CD14-positive monocyte (primary cell): ENCODE results near the gene CA6. TPM values are rescaled to one million over a fixed set of nuclear protein-coding genes. Genes with fewer than 3 reads are reported as not detected.
A peak's percentile ranks its signal among the peaks of the same experiment; 100 is the strongest.

Experiments used
- DNase-seq, 3 donors: peaks; one replicate each; pipeline ENCODE4 v3.0.0-alpha.2; 2011 to 2022
- H2AFZ ChIP-seq: 2 replicates; pipeline ENCODE4 v1.6.0; 2012; ENCODE audit warnings: mild to moderate bottlenecking, low read depth, low read length, inconsistent platforms; ENCODE audit not compliant: insufficient read depth, poor library complexity, severe bottlenecking
- H3K27ac ChIP-seq, 2 donors: 1 replicate in 1 of 2; 2 replicates in 1 of 2; pipeline ENCODE4 v1.5.1; 2012 to 2013; ENCODE audit warnings: low read length in 2 of 2, control low read depth in 1 of 2, inconsistent platforms in 1 of 2, low read depth in 1 of 2, mild to moderate bottlenecking in 1 of 2
- H3K27me3 ChIP-seq, 2 donors: one replicate each; pipeline versions ENCODE4 v1.6.0 to v1.6.1; 2011 to 2013; ENCODE audit warnings: low read length in 2 of 2; ENCODE audit not compliant: control insufficient read depth in 2 of 2, insufficient read depth in 2 of 2
- H3K36me3 ChIP-seq, 2 donors: replicated peaks in 1 of 2; 1 replicate in 1 of 2; 2 replicates in 1 of 2; pipeline versions ENCODE4 v1.5.1 to v1.6.1; 2012 to 2013; ENCODE audit warnings: low read length in 2 of 2, control low read depth in 1 of 2, inconsistent platforms in 1 of 2, mild to moderate bottlenecking in 1 of 2; ENCODE audit not compliant: insufficient read depth in 2 of 2, control insufficient read depth in 1 of 2
- H3K4me1 ChIP-seq, 2 donors: 1 replicate in 1 of 2; 2 replicates in 1 of 2; pipeline versions ENCODE4 v1.5.1 to v1.6.1; 2012 to 2013; ENCODE audit warnings: low read length in 2 of 2, control low read depth in 1 of 2, inconsistent platforms in 1 of 2, mild to moderate bottlenecking in 1 of 2, moderate library complexity in 1 of 2; ENCODE audit not compliant: insufficient read depth in 2 of 2, control insufficient read depth in 1 of 2
- H3K4me2 ChIP-seq: replicated peaks from 2 replicates; pipeline ENCODE3; 2012; ENCODE audit warnings: low read length, moderate library complexity, mild to moderate bottlenecking; ENCODE audit not compliant: poor library complexity, severe bottlenecking; ENCODE audit errors: extremely low read depth
- H3K4me3 ChIP-seq, 3 experiments: fragments of 200-600 bp in 1 of 3; sonication (generic) in 1 of 3; replicated peaks in 1 of 3; 1 replicate in 2 of 3; 2 replicates in 1 of 3; pipeline ENCODE4 v1.5.1; 2011 to 2013; ENCODE audit warnings: low read length in 3 of 3, mild to moderate bottlenecking in 3 of 3, control low read depth in 2 of 3, low read depth in 2 of 3, inconsistent platforms in 1 of 3, moderate library complexity in 1 of 3
- H3K79me2 ChIP-seq: 2 replicates; pipeline ENCODE4 v1.6.0; 2012; ENCODE audit warnings: mild to moderate bottlenecking, control low read depth, inconsistent platforms, low read length, moderate library complexity; ENCODE audit not compliant: insufficient read depth
- H3K9ac ChIP-seq: 2 replicates; pipeline ENCODE4 v1.6.0; 2017; ENCODE audit warnings: low read length, mild to moderate bottlenecking; ENCODE audit not compliant: insufficient read depth, poor library complexity, severe bottlenecking
- H3K9me3 ChIP-seq, 2 donors: replicated peaks in 1 of 2; 1 replicate in 1 of 2; 2 replicates in 1 of 2; pipeline versions ENCODE4 v1.5.1 to v1.6.1; 2012 to 2013; ENCODE audit warnings: low read length in 2 of 2, control low read depth in 1 of 2; ENCODE audit not compliant: control insufficient read depth in 1 of 2, insufficient read depth in 1 of 2
- H4K20me1 ChIP-seq: 2 replicates; pipeline ENCODE4 v1.6.0; 2012; ENCODE audit warnings: mild to moderate bottlenecking, low read length, control low read depth, moderate library complexity; ENCODE audit not compliant: insufficient read depth
- H3K27ac Mint-ChIP-seq, 7 donors: one replicate each; pipeline ENCODE4 v1.8.0; 2020; ENCODE audit warnings: mild to moderate bottlenecking in 7 of 7, mixed read lengths in 7 of 7, moderate library complexity in 6 of 7, inconsistent platforms in 2 of 7
- H3K27me3 Mint-ChIP-seq, 3 donors: one replicate each; pipeline ENCODE4 v1.8.0; 2021 to 2022; ENCODE audit warnings: low read depth in 3 of 3, mild to moderate bottlenecking in 3 of 3, mixed read lengths in 3 of 3, moderate library complexity in 3 of 3, inconsistent platforms in 1 of 3
- H3K36me3 Mint-ChIP-seq, 2 donors: one replicate each; pipeline ENCODE4 v1.8.0; 2020; ENCODE audit warnings: mixed read lengths in 2 of 2, inconsistent platforms in 1 of 2, mild to moderate bottlenecking in 1 of 2
- H3K4me1 Mint-ChIP-seq: one replicate; pipeline ENCODE4 v1.8.0; 2020; ENCODE audit warnings: mild to moderate bottlenecking, mixed read lengths
- H3K4me3 Mint-ChIP-seq, 2 donors: one replicate each; pipeline ENCODE4 v1.8.0; 2020; ENCODE audit warnings: mild to moderate bottlenecking in 2 of 2, mixed read lengths in 2 of 2, moderate library complexity in 1 of 2
- H3K9me3 Mint-ChIP-seq, 7 donors: one replicate each; pipeline ENCODE4 v1.8.0; 2020 to 2022; ENCODE audit warnings: mixed read lengths in 7 of 7, mild to moderate bottlenecking in 6 of 7, moderate library complexity in 6 of 7, inconsistent platforms in 2 of 7
- CTCF ChIP-seq: fragments of 200-600 bp; IDR thresholded peaks from one replicate; pipeline ENCODE4 v1.8.0; 2022; ENCODE audit warnings: antibody characterized with exemption, mild to moderate bottlenecking
- WGBS: methylation state at CpG from one replicate; pipeline ENCODE4 v1.1.5; 2013; ENCODE audit warnings: missing lambda C conversion rate; ENCODE audit not compliant: insufficient coverage; 5-methylcytosine and 5-hydroxymethylcytosine counted together
- intact Hi-C, 2 donors: fragments of 100-400 bp; cut with micrococcal nuclease; formaldehyde crosslinking; loops; one replicate each; pipeline versions ENCODE4 v1.15.0 to v1.15.1; 2023
- polyA plus RNA-seq, 3 donors: library from polyadenylated mRNA; depleted of rRNA in 1 of 3; unstranded in 2 of 3; stranded (reverse) in 1 of 3; fragments of 300-500 nt in 2 of 3; fragments of >200 nt in 1 of 3; fragmentation: Illumina TruSeq in 2 of 3; gene quantifications; 1 replicate in 2 of 3; 2 replicates in 1 of 3; pipeline ENCODE4 v1.2.3, GENCODE V29; 2012 to 2021

The CA6 gene
- polyA plus RNA-seq, 3 donors = not detected

DNA sequence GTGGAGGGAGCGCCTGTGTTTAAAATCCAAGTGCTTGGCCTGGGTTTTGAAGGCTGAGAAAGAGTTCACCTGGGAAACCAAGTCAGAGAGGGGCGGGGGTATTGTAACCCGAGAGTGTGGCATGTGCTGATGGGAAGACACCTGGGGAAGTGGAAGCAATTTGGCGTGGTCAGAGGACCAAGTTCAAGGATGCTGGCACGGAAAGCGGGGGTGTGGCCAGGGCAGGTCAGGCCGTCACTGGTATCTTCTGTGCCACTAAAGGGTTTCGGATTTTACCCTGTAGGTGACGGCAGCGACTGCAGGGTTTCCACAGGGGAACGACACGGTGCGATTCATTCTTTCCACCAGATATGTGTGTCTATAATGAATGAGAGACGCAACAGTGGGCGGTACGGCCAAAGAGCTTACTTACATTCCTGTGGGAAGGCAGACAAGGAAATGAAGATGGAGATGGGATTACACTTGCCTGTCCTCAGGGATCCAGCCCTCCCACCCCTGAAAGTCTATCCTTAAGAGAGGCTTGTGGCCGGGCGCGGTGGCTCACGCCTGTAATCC lies 31.3 kb downstream of the CA6 start:
- peaks cover 7% of the 10 kb centered on the region for H3K4me1 Mint-ChIP-seq
- 94% methylated on average over 20 of the region's 20 CpGs for WGBS

DNA sequence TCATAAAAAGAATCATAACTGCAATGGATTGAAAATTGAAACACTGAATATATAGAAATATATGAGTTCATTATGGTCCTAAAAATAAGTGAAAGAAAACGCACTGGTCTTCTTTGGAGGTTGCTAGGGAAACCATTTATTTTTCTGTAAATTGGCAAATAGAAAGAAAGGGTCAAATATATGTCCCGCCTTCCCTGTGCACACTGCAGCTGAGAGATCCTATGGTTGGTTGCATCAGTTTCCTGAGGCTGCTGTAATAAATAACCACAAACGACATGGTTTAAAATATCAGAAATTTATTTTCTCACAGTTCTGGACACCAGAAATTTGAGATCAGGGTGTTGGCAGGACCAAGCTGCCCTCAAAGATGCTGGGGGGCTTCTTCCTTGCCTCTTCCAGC lies 35.0 kb downstream of the CA6 start:
- Mint-ChIP-seq H3K27ac (peak overlapping the region in 2 of 7 donors; percentile 76 to 81), H3K4me3 (no peak overlapping the region), H3K9me3 (peaks cover 4 to 11% (median 6%) of the 10 kb centered on the region in 7 donors), H3K27me3 (peaks cover 0 to 6% (median 5%) of the 10 kb centered on the region in 3 donors), H3K4me1 (peaks cover 5% of the 10 kb centered on the region), H3K36me3 (no peaks in the 10 kb centered on the region)
- Histone ChIP-seq H3K4me3 (no peak overlapping the region), H3K4me1 (peaks cover 6 to 7% of the 10 kb centered on the region in 2 donors), H3K9ac (no peak overlapping the region), H3K36me3 (no peaks in the 10 kb centered on the region), H3K4me2 (peak overlapping the region; percentile 27), H3K79me2 (no peaks in the 10 kb centered on the region), H2AFZ (no peak overlapping the region), H3K9me3 (peaks cover 0 to 4% of the 10 kb centered on the region in 2 donors), H4K20me1 (no peaks in the 10 kb centered on the region), H3K27ac (no peak overlapping the region), H3K27me3 (no peaks in the 10 kb centered on the region)
- intact Hi-C loops = no loop called here
- WGBS = 10% methylated on average over 2 of the region's 3 CpGs
- peak in 2 of 3 donors; percentile 7 to 15 for DNase-seq
- no peak for TF ChIP-seq CTCF

More for the DNA sequence above, 31.3 kb downstream of the CA6 start:
- H3K27me3 Mint-ChIP-seq = peaks cover 0 to 4% (median 4%) of the 10 kb centered on the region in 3 donors
- Histone ChIP-seq H3K9me3 (peaks cover 0 to 4% of the 10 kb centered on the region in 2 donors), H3K9ac (no peak overlapping the region), H2AFZ (no peak overlapping the region), H3K27ac (no peak overlapping the region), H4K20me1 (no peaks in the 10 kb centered on the region), H3K4me2 (no peak overlapping the region), H3K79me2 (no peaks in the 10 kb centered on the region), H3K4me1 (peaks cover 6 to 7% of the 10 kb centered on the region in 2 donors), H3K36me3 (no peaks in the 10 kb centered on the region), H3K27me3 (no peaks in the 10 kb centered on the region), H3K4me3 (no peak overlapping the region)
- TF ChIP-seq CTCF = no peak
- no peaks in the 10 kb centered on the region for H3K36me3 Mint-ChIP-seq
- intact Hi-C loops = no loop called here
- no peak overlapping the region for H3K4me3 Mint-ChIP-seq
- H3K27ac Mint-ChIP-seq = no peak overlapping the region
- peaks cover 4 to 10% (median 6%) of the 10 kb centered on the region in 7 donors for H3K9me3 Mint-ChIP-seq
- DNase-seq = no peak
